Skeletal muscle tissue (tissue), 4 donors: Measurements from ENCODE around the gene OR4K14. TPM values are rescaled to one million over a fixed set of nuclear protein-coding genes. Genes with fewer than 3 reads are reported as not detected.
"Not testable (repeated sequence)": the region's sequence is repeated elsewhere in the genome, so short reads cannot be mapped to it uniquely, and the experiment has no call there.

ENCODE experiments used
- H3K27ac ChIP-seq: one replicate; pipeline ENCODE4 v1.7.0; 2013; ENCODE audit warnings: mild to moderate bottlenecking, low read depth, low read length, inconsistent platforms
- H3K27me3 ChIP-seq, 3 donors: one replicate each; pipeline ENCODE4 v1.7.0; 2013; ENCODE audit warnings: low read length in 3 of 3; ENCODE audit not compliant: control insufficient read depth in 3 of 3, insufficient read depth in 3 of 3
- H3K36me3 ChIP-seq, 3 donors: one replicate each; pipeline ENCODE4 v1.7.0; 2013; ENCODE audit warnings: low read length in 3 of 3; ENCODE audit not compliant: control insufficient read depth in 3 of 3, insufficient read depth in 3 of 3
- H3K4me1 ChIP-seq, 3 donors: one replicate each; pipeline ENCODE4 v1.7.0; 2013; ENCODE audit warnings: low read length in 3 of 3, mild to moderate bottlenecking in 3 of 3; ENCODE audit not compliant: control insufficient read depth in 3 of 3, insufficient read depth in 3 of 3
- H3K4me3 ChIP-seq, 3 donors: one replicate each; pipeline ENCODE4 v1.7.0; 2013; ENCODE audit warnings: low read length in 3 of 3
- H3K9ac ChIP-seq, 3 donors: one replicate each; pipeline ENCODE4 v1.7.0; 2013; ENCODE audit warnings: low read length in 3 of 3, mild to moderate bottlenecking in 3 of 3, moderate library complexity in 2 of 3, low read depth in 1 of 3
- H3K9me3 ChIP-seq, 3 donors: one replicate each; pipeline ENCODE4 v1.7.0; 2013; ENCODE audit warnings: low read length in 3 of 3; ENCODE audit not compliant: control insufficient read depth in 3 of 3
- total RNA-seq: library from RNA; depleted of rRNA; stranded (reverse); fragments of >200 nt; gene quantifications from one replicate; pipeline ENCODE4 v1.2.3, GENCODE V29; 2014
- donor health status: Osteomylitis.

OR4K14 gene
- total RNA-seq, 1 donor from 2014 or later, result not detected

GRCh38 chr14:19993438-19993837 is 25.7 kb downstream of the OR4K14 start:
- Histone ChIP-seq H3K36me3 (no peaks in the 10 kb centered on the region), H3K27ac (no peak overlapping the region), H3K4me3 (no peak overlapping the region), H3K4me1 (no peaks in the 10 kb centered on the region), H3K9me3 (no peaks in the 10 kb centered on the region), H3K9ac (no peak overlapping the region), H3K27me3 (no peaks in the 10 kb centered on the region)

- Histone ChIP-seq H3K9me3 (no peaks in the 10 kb centered on the region), H3K4me3 (no peak within 1 kb of the TSS), H3K27ac (no peak within 1 kb of the TSS), H3K9ac (no peak within 1 kb of the TSS), H3K4me1 (no peaks in the 10 kb centered on the region), H3K36me3 (no peaks in the 10 kb centered on the region), H3K27me3 (no peaks in the 10 kb centered on the region)
These were observed 43.8 kb downstream of the OR4K14 start, which contains the start of gene OR4K15 for GRCh38 chr14:19975291-19975690. OR4K15 (plus strand) TSS chr14:19975591; CDS start chr14:19975591, 0 bp downstream.

- no peak overlapping the region for H3K27ac ChIP-seq
- no peak overlapping the region for H3K9ac ChIP-seq
- H3K36me3 ChIP-seq, result no peaks in the 10 kb centered on the region
- H3K4me1 ChIP-seq, result no peaks in the 10 kb centered on the region
- H3K9me3 ChIP-seq, result no peaks in the 10 kb centered on the region
- no peaks in the 10 kb centered on the region for H3K27me3 ChIP-seq
- H3K4me3 ChIP-seq, result no peak overlapping the region
These were observed 44.3 kb downstream of the OR4K14 start for GRCh38 chr14:19974844-19975243.

- not testable (repeated sequence) for H3K4me3 ChIP-seq, H3K36me3 ChIP-seq, H3K9ac ChIP-seq, H3K27ac ChIP-seq, H3K9me3 ChIP-seq, H3K4me1 ChIP-seq, H3K27me3 ChIP-seq
These were observed 49.4 kb downstream of the OR4K14 start for GRCh38 chr14:19969735-19970134.

Other genes starting within 250 kb of the OR4K14 start
- gene OR4M1, start 245.8 kb downstream of the OR4K14 start, total RNA-seq, result not detected
- gene OR4N2, start 215.5 kb downstream of the OR4K14 start, total RNA-seq, result not detected
- not detected for gene OR4K2, start 144.2 kb downstream of the OR4K14 start, total RNA-seq
- not detected for gene OR4K5, start 98.7 kb downstream of the OR4K14 start, total RNA-seq
- not detected for gene OR4K1, start 88.4 kb downstream of the OR4K14 start, total RNA-seq
- gene OR4K15, start 43.7 kb downstream of the OR4K14 start, total RNA-seq, result not detected
- gene OR4Q2, start 17.1 kb downstream of the OR4K14 start, total RNA-seq, result not detected
- not detected for gene OR4K13, start 16.7 kb upstream of the OR4K14 start, total RNA-seq
- gene OR4L1, start 40.7 kb upstream of the OR4K14 start, total RNA-seq, result not detected
- not detected for gene OR4K17, start 91.4 kb upstream of the OR4K14 start, total RNA-seq
- gene OR4N5, start 119.5 kb upstream of the OR4K14 start, total RNA-seq, result not detected
- not detected for gene OR11G2, start 171.6 kb upstream of the OR4K14 start, total RNA-seq
- not detected for gene OR11H6, start 204.4 kb upstream of the OR4K14 start, total RNA-seq
- gene OR11H7, start 209.7 kb upstream of the OR4K14 start, total RNA-seq, result not detected
- gene OR11H4, start 220.0 kb upstream of the OR4K14 start, total RNA-seq, result not detected